IPS-18c (cell line): ENCODE data around the gene DCST1.

Source experiments
- H3K4me3 ChIP-seq: 2 replicates; pipeline ENCODE4 v1.7.0; 2013; ENCODE audit warnings: low read depth, mild to moderate bottlenecking, low read length, moderate library complexity; ENCODE audit not compliant: insufficient read depth
- H3K9me3 ChIP-seq: one replicate; pipeline ENCODE4 v1.6.1; 2013; ENCODE audit warnings: mild to moderate bottlenecking, low read length, moderate library complexity; ENCODE audit not compliant: control insufficient read depth, insufficient read depth

Gene DCST1

GRCh38 chr1:155009221-155009711 lies 24.4 kb upstream of the DCST1 start:
- H3K4me3 ChIP-seq: no peak overlapping the region
- no peaks in the 10 kb centered on the region for H3K9me3 ChIP-seq

DNA sequence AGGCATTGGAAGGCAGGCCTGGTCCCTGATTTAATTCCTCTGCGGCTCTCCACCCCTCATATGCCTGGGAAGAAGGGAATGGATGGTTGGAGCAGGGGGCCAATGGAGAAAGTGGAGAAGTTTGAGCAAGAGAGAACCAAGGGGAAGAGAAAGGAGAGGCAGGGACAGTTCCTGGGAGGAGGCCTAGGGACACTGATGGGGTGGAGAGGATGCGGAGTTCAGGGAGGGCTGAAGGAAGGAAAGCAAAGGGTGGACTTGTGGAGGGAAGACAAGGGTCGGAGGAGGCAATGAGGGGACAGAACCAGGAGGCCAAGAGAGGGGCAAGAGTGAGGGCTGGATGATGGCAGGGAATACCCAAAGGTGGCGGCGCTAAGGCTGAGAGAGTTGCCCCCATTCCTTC lies 23.9 kb upstream of the DCST1 start:
- Histone ChIP-seq H3K9me3 (no peaks in the 10 kb centered on the region), H3K4me3 (no peak overlapping the region)

- no peak overlapping the region for H3K4me3 ChIP-seq
- H3K9me3 ChIP-seq: no peaks in the 10 kb centered on the region
Measured at GRCh38 chr1:155010211-155010918, 23.3 kb upstream of the DCST1 start.

- Histone ChIP-seq H3K4me3 (no peak overlapping the region), H3K9me3 (no peaks in the 10 kb centered on the region)
Measured at GRCh38 chr1:155011004-155011416, 22.6 kb upstream of the DCST1 start.

- Histone ChIP-seq H3K4me3 (no peak overlapping the region), H3K9me3 (no peaks in the 10 kb centered on the region)
Measured at GRCh38 chr1:155011437-155012025, 22.1 kb upstream of the DCST1 start.

DNA sequence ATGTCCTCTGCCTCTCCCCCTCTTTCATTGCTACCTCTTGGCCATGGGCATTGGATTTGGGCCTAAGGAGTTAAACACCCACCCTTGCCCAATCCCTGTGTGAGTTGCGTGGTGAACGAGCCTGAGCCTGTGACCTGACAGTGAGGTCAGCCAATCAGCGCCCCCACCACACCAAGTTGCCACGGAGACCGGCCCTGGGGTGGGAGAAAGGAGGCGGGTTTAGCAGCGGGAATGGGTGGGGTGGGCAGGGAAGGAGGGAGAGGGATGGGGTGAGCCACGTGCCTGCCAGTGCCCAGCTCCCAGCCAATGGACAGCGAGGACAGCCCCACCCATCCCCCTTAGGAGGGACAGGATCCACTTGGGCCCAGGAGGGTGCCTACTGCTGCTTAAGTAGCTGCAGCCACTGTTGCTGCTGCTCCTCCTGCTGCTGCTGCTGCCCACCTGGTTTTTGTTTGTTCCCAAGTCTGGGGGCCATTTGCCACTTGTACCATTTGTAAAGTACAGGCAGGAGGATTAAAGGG lies 21.5 kb upstream of the DCST1 start:
- no peaks in the 10 kb centered on the region for H3K9me3 ChIP-seq
- no peak overlapping the region for H3K4me3 ChIP-seq

DNA sequence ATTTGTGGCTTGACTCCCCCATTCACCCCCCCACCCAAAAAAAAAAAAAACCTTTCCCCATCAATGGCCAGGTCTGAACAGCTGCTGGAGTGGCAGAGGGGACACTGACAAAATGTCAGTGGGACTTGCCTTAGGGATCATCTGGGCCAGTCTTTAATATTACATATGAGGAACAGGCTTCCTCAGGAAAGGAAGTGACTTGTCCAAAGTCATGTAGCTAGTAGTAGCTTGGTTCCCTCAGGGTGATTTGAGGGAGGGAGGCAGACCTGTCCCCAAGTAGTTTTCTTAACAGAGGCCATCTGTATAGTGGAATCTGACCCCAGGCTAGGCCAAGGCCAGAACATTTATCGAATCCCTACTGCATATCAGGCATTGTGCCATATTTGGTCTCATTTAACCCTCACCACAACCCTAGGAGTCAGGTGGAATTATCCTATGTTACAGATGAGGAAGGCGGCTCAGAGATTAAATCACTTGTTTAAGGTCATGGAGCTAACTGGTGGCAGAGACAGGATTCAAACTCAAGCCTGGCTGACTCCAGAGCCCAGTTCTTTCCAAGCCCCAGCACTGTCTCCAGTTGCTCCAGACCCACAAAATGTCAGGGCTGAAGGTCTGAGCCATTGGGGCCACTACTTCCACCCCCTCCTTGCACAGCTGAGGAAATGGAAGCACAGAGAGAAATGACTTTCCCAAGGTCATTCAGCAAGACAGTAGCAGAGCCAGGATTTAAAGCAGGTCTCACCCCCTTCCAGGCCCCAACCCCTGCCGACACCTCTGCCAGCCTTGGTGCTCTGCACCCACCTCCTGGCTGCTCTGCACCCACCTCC lies 20.6 kb upstream of the DCST1 start:
- H3K4me3 ChIP-seq: no peak overlapping the region
- H3K9me3 ChIP-seq: no peaks in the 10 kb centered on the region

GRCh38 chr1:155013632-155014031 lies 20.0 kb upstream of the DCST1 start:
- H3K4me3 ChIP-seq: no peak overlapping the region
- no peaks in the 10 kb centered on the region for H3K9me3 ChIP-seq

DNA sequence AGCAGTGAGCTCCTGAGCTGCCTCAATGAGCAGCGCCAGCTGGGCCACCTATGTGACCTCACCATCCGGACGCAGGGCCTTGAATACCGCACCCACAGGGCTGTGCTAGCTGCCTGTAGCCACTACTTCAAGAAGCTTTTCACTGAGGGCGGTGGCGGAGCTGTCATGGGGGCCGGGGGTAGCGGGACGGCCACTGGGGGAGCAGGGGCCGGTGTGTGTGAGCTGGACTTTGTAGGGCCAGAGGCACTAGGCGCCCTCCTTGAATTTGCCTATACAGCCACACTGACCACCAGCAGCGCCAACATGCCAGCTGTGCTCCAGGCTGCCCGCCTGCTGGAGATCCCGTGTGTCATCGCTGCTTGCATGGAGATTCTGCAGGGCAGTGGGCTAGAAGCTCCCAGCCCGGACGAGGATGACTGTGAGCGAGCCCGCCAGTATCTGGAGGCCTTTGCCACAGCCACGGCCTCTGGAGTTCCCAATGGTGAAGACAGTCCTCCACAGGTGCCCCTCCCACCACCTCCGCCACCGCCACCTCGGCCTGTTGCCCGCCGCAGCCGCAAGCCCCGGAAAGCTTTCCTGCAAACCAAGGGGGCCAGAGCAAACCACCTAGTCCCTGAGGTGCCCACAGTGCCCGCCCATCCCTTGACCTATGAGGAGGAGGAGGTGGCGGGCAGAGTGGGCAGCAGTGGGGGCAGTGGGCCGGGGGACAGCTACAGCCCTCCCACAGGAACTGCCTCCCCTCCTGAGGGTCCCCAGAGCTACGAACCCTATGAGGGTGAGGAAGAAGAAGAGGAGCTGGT lies 18.7 kb upstream of the DCST1 start:
- Histone ChIP-seq H3K9me3 (no peaks in the 10 kb centered on the region), H3K4me3 (no peak overlapping the region)

DNA sequence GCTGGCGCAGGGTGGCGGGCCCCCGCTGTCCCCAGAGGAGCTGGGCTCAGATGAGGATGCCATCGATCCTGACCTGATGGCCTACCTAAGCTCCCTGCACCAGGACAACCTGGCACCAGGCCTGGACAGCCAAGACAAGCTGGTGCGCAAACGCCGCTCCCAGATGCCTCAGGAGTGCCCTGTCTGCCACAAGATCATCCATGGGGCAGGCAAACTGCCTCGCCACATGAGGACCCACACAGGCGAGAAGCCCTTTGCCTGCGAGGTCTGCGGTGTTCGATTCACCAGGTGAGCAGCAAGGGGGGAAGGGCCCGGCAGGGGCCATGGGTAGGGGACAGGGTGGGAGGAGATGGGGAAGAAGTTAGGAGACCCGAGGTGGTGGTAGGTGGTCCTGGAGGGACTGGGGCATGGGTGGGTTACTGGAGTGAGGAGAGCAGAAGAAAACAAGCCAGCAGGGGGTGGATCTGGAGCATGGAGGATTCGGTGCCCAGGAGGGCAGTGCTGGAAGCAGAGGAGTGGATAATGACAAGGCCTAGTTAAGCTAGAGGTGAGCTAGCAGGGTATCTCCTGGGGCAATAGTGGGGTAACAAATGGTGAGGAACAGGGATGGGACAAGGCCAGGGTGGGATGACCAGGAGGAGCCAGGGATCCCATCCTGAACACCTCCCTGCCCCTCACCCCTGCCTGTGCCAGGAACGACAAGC lies 17.9 kb upstream of the DCST1 start:
- no peak overlapping the region for H3K4me3 ChIP-seq
- H3K9me3 ChIP-seq: no peaks in the 10 kb centered on the region

- no peaks in the 10 kb centered on the region for H3K9me3 ChIP-seq
- H3K4me3 ChIP-seq: no peak overlapping the region
Measured at GRCh38 chr1:155016231-155016831, 17.3 kb upstream of the DCST1 start.

DNA sequence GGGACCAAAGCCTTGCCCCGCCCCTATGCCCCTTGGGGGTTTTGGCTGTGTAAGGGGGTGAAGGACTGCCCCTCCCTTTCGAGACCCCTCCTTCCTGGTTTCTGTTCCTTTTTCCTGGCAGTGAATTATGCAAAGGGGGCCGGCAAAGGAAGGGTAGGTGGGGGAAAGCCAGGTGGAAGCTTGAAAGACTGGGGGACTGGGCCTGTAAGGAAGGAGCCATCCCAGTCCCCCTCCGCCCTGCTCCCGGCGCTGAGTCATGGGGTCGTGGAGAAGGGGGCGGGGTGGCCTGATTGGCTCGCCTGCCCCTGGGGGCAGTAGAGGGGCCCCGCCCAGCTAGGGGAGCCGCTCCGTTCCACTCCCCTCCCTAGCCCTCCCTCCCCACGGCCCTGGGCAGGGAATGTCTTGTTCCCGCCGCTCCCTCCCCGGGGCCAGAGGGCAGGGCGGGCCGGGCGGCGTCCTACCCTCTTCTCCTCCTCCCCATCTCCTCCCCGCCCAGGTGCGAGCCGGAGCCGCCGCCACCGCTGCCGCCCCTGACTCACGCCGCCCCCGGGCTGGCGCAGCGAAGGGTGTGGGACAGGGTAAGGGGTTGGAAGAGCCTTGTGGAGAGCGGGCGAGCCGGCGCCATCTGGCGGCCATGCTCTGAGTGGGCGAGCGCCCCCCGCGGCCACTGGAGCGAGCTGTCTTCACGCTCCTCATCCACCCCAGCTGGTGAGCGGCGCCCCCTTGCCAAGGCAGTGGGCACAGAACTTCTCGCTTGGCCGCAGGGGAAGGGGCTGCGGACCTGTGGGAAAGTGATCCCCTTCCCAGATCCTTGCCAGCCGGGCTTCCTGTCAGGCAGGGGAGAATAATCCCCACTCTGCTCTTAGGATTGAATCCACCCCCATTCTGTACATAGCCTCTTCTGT lies 16.3 kb upstream of the DCST1 start:
- Histone ChIP-seq H3K4me3 (peak overlapping the region; percentile 62), H3K9me3 (no peaks in the 10 kb centered on the region)

- Histone ChIP-seq H3K4me3 (peak overlapping the region; percentile 62; the same call in 1 of the 2 replicates), H3K9me3 (no peaks in the 10 kb centered on the region)
Measured at GRCh38 chr1:155017946-155018316, 15.7 kb upstream of the DCST1 start.

- no peak overlapping the region for H3K4me3 ChIP-seq
- H3K9me3 ChIP-seq: no peaks in the 10 kb centered on the region
Measured at GRCh38 chr1:155018617-155019348, 14.8 kb upstream of the DCST1 start.
